ENCODE data around the gene SCD.

Gene SCD

DNA sequence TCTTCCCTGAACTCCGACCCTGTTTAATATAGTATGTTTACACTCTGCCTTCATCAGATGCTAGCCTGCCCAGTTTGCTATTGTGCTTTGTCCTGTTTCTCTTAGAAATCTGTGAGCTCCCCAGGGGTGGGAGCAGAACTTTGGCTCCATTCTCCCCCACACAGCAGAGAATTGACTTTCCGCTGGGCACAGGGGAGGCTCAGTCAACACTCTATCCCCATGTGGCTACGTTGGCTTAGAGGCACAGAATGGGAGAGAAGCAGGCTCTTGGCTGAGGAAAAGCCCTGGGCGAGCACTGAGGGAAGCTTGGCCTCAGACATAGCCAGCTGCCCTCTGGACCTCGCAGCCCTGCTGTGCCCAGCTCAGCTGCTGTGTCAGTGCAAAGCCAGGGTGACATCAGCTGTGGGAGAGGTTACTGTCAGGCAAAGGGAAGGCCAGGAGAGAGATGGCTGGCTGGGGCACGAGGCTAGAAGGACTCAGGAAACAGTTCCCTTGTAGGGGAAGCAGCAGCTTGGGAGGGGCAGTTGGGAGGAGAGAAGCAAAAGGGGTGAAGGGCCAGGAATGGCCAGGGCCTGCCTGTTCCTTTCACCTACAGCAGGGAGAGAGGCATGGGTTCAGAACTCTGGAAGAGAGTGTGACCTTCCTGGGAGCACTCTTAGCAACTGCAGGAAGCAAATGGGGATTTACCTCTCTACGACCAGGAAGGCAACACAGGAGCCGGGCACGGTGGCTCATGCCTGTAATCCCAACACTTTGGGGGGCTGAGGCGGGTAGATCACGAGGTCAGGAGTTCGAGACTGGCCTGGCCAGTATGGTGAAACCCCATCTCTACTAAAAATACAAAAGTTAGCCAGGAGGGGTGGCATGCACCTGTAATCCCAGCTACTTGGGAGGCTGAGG is 5.8 kb upstream of the SCD start:
- no peak for DNase-seq

DNA sequence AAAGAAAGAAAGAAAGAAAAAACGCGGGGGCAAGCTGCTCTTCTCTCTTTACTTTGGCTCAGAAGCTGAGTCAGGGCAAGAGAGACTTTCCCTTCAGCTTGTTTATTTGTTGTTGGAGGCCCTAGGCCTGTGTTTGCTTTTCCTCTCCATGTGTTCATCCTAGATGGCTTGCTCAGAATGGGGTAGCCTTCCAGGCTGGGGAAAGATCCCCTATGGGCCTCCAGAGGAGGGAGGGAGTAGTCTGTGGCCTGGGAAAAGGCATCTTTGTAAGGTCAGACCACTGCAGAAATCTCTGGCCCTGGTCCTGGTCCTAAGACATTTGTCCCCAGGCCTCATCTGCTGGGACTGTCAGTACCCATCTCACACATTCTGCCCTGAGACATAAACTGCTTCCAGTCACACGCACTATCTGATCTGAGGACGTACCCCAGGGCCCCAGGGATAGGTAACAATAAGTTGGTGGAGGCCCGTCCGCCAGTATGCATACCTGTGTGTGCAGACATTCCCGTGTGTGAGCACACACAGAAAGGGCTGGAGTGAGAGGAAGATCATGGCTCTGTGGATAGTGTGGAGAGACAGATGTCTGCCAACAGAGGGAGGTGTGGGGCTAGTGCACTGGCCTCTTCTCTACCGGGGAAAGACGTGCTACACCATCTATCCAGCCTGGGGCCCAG is 4.9 kb upstream of the SCD start:
- DNase-seq = peak; percentile 45 to 60

DNA sequence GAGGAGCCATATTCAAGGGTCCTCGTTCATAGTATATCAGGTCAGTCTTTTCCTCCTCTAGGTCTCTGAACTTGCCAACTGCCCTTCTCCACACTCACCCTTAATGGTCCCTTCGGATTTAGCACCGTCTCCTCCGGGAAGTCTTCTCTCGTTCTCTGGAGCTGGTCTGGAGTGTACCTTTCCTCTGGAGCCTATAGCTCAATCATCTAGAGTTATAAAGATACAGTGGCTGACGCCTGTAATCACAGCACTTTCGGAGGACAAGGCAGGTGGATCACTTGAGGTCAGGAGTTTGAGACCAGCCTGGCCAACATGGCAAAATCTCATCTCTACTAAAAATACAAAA is 4.4 kb upstream of the SCD start:
- no peak for DNase-seq

DNA sequence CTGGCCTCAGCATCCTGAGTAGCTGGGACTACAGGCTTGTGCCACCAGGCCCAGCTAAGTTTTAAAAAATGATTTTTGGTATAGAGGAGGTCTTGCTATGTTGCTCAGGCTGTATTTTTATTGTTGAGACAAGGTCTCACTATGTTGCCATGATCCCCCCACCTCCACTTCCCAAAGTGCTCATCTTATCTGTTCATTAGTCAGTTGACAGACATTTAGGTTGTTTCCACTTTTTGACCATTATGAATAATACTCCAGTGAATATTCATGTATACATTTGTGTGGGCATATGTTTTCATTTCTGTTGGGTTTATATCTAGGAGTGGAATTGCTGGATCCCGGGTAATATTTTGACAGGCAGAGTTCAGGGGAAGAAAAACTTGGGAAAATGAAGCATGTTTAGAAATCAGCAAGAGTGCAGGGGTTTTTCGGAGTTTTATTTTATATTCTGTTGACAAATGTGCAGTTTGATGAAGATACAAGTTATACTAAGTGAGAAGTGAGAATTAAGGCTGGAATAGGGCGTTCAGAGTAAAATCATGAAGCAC is 2.7 kb upstream of the SCD start:
- DNase-seq = no peak

DNA sequence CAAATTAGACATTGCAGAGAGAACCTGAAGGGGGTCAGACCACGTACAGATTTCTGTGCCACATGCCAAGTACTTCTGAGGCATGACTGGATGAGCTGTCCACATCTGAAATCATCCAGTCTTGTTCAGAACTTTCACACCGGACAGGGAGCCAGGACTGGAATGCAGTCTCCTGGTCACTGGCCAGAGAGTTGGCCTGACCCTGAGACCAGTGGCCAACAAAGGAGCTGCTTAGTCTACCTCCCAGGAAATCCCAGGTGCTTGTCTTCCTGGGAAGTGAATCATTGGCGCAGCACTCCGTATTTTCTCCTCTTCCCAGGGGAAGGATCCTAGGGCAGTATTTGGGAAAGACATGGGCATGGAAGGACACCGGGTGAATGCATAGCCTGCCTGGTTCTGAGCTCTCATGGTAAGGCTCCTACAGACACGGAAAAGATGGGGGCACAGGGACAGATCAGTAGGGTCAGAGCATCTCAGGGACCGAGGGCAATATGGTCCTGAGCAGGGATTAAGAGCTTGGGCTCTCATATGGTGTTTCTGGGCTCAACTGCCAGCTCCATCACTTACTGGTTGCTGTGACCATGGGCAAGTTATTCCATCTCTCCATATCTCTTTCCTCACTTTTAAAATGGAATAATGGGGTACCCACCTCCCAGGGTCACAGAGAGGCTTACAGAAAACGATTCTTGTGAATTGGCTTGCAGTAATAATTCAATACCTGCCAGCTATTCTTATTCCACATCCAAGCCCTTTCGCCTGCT is 1.3 kb upstream of the SCD start:
- DNase-seq = no peak

DNA sequence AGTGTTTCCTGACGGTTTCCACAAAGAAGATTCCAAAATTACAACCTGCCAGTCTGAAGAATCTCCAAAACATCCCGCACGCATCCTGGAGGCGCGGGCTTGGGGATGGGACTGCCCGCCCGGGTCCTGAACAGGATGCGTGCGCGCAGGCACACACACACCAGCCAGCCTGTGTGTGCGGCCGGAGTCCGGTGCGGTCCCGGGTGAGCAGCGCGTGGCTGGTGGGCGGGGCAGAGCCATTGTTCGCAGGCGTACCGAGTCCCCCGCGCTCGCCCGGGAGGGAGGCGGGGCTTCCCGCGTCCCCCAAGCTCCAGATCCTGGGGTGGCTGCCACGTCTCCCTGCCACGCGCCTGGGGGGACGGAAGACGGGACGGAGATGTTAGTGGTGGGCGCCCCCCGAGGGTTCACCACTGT is 675 bp upstream of the SCD start:
- DNase-seq = peak; percentile 86 to 87

DNA sequence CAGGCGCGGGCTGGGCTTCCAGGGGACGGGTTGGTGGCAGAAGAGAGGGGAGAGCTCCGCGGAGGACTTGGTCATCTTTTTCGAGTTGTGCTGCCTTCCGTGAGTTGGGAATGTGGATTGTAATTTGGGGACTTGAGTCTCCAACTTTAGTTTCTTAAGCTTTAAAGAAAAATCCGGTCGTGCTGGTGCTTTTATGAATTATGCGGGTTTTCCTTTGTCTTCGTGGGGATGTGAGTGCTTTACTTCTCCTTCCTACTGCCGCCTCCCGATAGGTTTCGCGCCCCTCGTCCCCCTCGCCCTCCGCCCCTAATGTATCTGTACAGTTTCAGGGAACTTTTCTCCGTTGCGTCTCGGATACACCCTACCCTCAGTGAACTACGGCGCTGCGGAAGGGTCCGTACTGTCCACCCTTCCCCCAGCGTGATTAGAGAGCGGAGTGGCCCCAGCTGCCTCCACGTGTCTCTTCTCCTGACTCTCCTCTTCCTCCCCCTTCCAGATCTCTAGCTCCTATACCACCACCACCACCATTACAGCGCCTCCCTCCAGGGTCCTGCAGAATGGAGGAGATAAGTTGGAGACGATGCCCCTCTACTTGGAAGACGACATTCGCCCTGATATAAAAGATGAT is 649 bp downstream of the SCD start:
- no peak for DNase-seq

DNA sequence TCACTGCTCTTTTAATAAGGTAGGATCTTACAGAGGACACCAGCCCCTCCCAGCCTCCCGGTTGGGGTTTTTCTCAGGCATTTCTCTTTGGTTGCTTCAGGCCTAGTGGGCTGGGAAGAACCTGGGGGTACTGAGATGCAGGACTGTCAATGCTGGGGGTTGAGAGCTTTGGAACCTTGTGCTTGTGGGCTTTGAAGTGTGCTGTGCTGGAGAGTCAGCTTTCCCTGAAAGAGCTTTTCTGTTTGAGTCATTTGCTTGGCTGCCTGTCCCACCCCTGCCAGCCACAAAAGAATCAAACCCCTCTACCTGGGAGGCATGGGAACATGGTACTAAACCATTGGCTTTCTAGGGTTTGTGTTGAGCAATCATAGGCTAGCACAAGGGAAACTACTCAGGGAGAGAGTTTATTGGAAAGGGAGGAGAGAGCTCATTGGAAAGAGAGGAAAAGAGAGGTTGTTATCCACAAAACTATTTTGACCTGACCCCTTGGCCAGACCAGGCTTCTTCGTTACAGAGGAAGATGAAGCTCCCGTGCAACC is 1.4 kb downstream of the SCD start:
- DNase-seq = no peak

DNA sequence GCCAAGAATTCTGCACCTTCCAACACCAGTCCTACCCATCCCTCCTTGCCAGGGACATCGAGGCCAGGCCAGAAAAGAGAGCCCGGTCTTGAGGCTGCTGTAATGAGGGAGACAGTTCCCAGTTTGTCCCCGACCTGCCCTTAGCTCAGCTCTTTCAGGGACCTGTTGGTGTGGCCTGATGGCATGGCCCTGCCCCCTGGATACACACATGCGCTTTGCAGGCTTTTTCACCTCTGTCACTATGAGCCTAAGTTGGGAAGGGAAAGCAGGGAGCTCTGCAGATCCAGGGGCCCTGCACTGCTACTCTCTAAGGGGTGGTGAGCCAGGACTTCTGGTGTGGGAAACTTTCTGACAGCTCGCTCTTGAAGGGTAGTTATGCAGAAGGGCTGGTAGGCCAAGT is 2.1 kb downstream of the SCD start:
- DNase-seq = no peak

DNA sequence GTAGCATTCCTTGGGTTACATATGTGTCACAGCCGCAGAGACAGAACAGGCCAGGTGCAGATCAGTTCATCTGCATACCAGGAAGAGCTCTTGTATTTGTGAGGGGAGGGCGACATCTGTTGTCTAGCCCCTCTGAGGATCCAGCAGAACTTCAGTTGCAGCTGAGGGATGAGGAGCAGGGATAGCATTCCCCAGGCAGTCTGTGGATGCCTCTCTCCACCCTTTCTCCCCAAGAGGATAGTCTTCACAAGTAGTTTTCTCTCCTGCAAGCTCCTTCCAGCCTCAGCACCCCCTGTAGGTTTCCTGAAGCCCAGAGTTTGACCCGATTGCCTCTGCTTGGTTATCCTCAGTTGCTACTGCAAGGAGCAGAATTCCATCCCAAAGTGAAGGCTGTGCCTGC is 2.6 kb downstream of the SCD start:
- DNase-seq = no peak

DNA sequence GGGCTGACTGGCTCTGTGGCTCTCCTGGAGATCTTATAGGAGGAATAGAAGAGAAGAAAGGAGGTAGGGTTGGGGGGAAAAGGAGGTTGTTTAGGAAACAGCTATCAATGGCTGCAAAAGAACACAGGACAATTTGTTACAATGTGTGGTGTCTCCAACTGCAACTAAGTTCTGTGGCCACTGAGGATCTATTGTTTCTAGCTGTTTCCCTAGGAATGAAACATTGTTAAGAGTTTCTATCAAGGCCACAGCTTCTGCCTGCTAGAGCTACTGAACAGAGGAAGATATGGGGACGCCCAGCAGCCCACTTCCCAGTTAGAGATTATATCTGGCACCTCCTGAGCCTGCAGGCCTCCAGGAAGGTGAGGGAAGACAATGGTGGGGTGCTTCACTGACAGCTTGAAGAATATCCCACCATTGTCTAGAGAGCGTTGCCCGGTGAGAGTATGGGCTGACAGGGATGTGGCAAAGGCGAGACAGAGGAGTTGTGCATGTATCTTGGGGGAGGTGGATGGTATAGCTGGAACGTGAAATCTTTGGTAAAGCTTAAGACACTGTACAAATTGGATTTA is 4.0 kb downstream of the SCD start:
- no peak for DNase-seq

DNA sequence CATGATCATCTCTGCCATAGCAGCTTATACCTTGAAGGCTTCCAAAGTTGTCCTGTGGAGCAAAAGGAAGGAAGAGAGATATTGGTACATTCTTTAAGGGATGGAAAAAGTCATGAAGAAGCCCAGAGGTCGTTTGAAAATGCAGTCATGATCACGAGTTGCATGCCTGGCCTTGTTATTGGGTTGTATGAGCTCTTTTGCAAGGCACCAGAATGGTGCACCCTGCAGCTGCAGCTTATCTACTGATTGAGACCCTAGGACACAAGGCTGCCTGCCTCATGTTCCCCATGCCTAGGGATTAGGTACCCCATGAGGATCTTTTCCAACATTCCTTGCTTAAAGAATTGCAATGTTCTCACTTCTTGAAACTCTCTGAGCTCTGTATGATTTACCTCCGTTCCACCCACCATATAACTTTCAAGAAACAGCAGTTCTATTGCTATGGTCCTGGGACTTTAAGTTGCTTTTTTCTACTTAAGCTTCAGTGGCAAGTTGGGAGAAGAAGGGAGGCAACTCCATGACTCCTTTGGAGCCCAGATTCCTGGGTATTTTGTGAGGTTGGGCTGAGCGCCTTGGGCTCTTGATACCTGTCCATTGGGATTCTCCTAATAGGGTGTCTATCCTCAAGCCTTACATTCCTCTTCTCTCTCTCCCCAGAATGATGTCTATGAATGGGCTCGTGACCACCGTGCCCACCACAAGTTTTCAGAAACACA is 6.9 kb downstream of the SCD start:
- DNase-seq = no peak

DNA sequence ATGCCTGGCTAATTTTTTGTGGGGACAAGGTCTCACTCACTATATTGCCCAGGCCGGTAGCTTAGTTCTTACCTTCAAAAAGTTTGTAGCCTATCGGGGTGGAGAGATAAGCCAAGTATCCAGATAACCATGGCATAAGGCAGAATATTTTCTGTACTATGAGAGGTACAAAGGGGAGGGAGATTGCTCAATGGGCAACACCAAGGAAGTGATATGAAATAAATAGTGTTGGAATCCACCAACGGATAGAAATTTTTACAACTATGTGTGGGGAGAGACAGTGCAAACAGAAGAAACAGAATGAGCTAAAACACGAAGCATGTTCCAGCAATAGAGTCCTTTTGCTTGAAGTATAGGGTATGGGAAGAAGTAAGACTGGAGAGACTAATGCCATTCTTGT is 8.1 kb downstream of the SCD start:
- no peak for DNase-seq

DNA sequence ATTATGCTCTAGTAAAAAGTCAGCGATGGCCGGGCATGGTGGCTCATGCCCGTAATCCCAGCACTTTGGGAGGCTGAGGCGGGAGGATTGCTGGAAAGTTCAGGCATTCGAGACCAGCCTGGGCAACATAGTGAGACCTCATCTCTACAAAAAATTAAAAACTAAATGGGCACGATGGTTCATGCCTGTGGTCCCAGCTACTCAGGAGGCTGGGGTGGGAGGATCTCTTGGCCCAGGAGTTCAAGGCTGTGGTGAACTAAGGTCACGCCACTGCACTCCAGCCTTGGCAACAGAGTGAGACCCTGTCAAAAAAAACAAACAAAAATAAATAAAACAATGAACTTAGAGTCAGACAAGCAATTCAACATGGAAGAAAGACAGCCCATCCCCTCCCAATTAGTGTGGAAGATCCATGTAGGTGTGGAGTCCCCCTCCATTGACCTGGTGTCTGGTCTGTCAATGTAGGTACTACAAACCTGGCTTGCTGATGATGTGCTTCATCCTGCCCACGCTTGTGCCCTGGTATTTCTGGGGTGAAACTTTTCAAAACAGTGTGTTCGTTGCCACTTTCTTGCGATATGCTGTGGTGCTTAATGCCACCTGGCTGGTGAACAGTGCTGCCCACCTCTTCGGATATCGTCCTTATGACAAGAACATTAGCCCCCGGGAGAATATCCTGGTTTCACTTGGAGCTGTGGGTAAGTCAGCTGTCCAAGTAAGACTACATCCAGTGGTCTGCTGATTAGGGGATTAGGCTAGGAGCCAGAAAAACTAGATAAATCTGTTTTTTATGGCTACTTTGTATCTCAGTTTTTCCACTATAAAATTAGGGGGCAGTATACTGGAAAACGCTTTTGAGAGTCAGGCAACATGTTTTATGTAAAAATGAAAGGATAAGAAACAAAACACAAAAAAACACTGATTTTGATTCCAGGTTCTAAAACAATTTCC is 9.3 kb downstream of the SCD start:
- DNase-seq = no peak

DNA sequence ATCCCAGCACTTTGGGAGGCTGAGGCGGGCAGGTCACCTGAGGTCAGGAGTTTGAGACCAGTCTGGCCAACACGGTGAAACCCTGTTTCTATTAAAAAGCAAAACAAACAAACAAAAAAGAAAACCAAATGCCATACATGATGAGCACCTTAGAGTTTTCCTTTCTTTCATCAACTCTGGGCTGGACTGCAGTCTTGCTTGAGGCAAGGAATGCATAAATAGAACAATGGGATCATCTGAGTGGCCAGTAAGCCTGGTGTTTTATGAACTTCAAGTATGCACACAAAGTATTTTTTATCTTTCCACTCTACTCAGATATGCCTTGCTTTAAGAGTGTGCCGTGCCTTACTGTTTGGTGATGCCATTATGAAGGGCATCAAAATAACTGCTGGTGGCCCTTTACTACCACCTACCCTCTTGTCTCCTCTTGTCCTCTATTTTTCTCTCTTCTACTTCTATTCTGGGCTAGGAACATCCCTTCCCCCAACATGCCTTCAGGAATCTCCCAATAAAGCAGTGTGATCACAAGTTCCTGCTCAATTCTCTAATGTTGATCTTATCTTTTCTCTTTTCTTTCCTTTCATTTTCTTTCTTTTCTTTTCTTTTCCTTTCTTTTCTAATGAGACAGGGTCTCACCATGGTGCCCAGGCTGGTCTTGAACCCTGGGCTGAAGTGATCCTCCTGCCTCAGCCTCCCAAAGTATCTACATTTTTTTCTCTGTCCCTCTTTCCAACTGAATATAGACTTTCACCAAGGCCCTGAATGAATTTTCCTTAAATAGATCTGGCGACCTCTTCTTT is 10.2 kb downstream of the SCD start:
- no peak for DNase-seq

DNA sequence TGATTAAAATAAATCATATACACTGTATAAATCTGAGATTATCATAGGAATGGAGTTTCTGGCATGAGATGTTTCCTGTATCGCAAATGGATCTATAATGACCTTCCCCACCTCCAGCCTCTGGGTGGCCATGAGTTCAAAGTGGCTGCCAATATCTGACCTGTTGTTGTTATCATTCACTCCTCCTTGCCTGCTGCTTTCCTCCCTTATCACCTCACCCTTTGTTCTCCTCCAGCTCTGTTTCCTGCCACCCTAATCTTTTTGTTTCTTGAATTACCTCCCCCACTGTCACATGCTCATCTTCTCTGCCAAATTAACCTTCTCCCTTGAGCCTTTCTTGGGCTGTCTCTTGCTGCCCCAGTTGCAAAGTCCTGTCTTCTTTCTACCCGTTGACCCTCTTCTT is 12.0 kb downstream of the SCD start:
- DNase-seq = no peak

DNA sequence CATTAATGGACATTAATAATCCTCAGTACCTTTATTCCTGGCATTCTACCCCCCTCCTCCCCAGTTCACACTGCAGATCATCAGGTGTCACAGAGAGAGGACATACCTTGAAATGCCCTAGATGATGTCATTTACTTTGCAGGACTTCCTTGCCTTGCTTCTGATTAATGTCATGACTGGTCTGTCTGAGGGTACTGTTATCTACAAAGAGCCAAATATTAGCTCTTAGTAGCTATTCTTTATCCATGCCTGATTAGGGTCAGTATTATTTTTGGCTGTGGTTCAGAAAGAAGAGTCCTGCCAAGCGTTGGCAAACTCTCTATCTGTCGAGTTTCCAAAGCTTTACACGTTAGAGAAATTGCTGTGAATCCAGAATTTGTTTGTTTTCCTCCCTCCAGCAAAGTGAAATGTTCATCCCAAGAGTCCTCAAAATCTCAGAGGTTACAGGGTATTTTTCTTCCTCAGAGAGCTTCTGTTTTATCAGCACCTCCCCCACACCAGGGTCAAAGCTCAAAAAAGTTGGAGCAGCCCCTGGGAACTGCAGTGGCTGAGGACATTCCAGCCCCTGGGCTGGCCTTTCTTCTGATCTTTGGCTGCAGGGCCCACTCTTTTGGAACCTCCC is 12.6 kb downstream of the SCD start:
- DNase-seq = no peak

DNA sequence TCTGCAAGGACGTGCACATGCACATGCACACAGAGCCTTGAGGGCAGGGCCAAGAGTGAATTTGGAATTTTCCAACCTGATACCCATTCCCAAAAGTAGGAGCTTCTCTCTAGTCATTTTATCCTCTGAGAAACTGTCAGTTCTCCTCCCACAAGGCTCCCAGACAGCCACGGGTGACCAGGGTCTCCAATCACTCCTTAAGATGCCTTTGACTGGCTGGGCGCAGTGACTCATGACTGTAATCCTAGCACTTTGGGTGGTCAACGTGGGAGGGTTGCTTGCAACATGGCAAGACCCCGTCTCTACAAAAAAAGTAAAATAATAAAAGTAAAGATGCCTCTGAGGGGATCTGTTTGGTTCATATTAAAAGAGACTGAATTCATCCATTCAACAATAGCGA is 13.2 kb downstream of the SCD start:
- no peak for DNase-seq

All from activated CD4-positive, alpha-beta T cell treated with anti-CD3 and anti-CD28 coated beads, Interleukin-2, amount 50 U/mL, for 48 hours (primary cell).